Ovary (tissue), 3 donors: ENCODE data around the gene ALKBH6.

Experiments
- POLR2A ChIP-seq: fragments of 450-650 bp; IDR thresholded peaks from one replicate; pipeline ENCODE4 v1.6.1; 2017; ENCODE audit warnings: antibody characterized with exemption, mild to moderate bottlenecking, moderate library complexity
- TF ChIP-seq, protein P1 (sequence below), 3 donors: fragments of 450-650 bp in 2 of 3; fragments of 200-600 bp in 1 of 3; IDR thresholded peaks; one replicate each; pipeline versions ENCODE4 v1.5.1 to v1.8.0; 2016 to 2022; ENCODE audit warnings: antibody characterized with exemption in 3 of 3, mild to moderate bottlenecking in 1 of 3
- donor health status: DM: no; HTN: no; CAD: no.

DNA sequence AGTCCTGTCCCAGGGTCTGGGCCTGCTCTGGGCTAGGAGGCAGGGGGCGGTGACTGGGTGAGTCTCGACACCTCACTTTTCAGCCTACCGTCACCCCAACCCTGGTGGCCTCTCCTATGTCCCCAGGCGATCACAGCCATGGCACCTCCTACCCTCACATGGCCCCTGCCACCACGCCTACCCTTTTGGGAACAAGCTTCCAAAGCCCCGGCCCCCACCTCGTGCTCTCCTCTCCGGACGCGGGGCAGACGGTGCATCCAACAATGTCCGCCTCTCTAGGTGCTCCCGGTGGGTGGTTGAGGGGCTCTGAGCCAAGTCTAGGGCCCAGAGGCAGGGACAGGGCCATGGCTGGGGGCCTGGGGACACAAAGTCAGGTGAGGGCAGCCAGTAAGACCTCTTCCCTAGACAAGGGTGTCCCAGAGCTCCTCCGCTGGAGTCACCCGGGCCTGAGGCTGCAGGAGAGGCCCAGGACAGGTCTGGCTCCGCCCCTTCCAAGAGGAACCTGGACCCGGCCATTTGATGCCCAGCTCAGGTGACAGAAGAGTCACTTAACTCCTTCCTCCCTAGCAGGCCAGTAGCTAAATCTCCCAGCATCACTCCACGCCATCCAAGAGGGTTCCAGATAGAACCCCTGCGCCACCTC is 5.6 kb downstream of the ALKBH6 start, which contains the start of gene SYNE4:
- TF ChIP-seq, protein P1, sequence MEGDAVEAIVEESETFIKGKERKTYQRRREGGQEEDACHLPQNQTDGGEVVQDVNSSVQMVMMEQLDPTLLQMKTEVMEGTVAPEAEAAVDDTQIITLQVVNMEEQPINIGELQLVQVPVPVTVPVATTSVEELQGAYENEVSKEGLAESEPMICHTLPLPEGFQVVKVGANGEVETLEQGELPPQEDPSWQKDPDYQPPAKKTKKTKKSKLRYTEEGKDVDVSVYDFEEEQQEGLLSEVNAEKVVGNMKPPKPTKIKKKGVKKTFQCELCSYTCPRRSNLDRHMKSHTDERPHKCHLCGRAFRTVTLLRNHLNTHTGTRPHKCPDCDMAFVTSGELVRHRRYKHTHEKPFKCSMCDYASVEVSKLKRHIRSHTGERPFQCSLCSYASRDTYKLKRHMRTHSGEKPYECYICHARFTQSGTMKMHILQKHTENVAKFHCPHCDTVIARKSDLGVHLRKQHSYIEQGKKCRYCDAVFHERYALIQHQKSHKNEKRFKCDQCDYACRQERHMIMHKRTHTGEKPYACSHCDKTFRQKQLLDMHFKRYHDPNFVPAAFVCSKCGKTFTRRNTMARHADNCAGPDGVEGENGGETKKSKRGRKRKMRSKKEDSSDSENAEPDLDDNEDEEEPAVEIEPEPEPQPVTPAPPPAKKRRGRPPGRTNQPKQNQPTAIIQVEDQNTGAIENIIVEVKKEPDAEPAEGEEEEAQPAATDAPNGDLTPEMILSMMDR (IDR thresholded peaks at IDR 0.05), result no peak
- TF ChIP-seq POLR2A, result no peak
